GM12875 (cell line): Measurements from ENCODE around the gene HAND2.

Experiments used
- H3K4me3 ChIP-seq: one replicate; pipeline ENCODE4 v1.5.1; 2011; ENCODE audit warnings: low read depth, low read length, control low read depth
- TF ChIP-seq, protein P1 (sequence below): IDR thresholded peaks from 2 replicates; pipeline ENCODE4 v1.5.1; 2011; ENCODE audit warnings: low read depth, mild to moderate bottlenecking, control low read depth, inconsistent platforms, low read length, moderate library complexity, borderline replicate concordance; ENCODE audit not compliant: insufficient read depth

HAND2 gene

DNA sequence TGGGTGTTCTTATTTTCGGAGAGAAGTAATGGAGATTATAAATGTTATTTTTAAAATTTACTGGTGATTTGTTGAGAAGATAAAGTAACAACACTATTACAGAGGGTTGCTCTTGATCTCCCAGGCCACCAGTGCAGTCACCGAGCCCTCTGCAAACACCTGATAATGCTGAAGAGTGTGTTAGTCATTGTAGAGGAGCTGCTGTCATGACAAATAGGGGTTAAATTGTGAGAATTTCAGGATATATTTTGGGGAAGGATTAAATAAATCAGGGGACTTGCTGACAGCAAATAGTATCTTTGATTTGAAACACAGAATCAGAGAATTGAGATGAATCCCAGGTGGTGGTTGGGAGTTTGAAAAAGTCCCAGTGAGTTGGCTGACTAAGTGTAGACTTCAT, 16.7 kb upstream of the HAND2 start:
- H3K4me3 ChIP-seq, result no peak overlapping the region
- TF ChIP-seq, protein P1, sequence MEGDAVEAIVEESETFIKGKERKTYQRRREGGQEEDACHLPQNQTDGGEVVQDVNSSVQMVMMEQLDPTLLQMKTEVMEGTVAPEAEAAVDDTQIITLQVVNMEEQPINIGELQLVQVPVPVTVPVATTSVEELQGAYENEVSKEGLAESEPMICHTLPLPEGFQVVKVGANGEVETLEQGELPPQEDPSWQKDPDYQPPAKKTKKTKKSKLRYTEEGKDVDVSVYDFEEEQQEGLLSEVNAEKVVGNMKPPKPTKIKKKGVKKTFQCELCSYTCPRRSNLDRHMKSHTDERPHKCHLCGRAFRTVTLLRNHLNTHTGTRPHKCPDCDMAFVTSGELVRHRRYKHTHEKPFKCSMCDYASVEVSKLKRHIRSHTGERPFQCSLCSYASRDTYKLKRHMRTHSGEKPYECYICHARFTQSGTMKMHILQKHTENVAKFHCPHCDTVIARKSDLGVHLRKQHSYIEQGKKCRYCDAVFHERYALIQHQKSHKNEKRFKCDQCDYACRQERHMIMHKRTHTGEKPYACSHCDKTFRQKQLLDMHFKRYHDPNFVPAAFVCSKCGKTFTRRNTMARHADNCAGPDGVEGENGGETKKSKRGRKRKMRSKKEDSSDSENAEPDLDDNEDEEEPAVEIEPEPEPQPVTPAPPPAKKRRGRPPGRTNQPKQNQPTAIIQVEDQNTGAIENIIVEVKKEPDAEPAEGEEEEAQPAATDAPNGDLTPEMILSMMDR, result no peak

DNA sequence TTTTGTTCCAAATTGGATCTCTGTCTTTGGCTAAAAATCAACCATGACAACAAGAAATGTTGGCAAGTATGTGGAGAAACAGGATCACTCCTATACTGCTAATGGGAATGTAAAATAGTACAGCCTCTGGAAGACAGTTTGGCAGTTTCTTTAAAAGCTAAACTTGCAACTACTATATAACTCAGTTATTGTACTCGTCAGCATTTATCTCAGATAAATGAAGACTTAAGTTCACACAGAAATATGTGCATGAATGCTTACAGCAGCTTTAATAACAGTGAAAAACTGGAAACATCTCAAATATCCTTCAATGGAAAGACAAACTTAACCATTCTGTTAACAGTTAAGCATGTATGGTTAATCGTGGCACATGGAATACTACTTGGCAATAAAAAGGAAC, 15.4 kb upstream of the HAND2 start:
- TF ChIP-seq, protein P1, result no peak
- H3K4me3 ChIP-seq, result no peak overlapping the region

DNA sequence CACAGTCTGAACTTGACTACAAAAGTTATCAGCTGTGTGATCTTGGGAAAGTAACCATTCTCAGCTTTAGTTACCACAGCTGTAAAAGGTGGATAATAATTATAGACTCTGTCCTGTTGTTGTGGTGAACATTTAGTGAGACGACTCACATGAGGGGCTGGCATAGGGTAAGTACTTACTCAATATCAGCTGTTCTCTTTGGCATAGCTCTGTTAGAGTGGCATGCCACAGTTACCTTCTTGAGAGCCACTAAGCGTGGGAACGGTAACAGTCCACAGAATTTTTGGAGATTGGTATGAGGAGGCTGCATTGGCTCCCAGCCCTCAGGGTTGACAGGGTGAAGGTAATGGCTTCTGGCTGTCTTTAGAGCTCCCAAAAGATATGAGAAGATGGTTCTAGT, 13.2 kb upstream of the HAND2 start:
- no peak overlapping the region for H3K4me3 ChIP-seq
- TF ChIP-seq, protein P1, result no peak

DNA sequence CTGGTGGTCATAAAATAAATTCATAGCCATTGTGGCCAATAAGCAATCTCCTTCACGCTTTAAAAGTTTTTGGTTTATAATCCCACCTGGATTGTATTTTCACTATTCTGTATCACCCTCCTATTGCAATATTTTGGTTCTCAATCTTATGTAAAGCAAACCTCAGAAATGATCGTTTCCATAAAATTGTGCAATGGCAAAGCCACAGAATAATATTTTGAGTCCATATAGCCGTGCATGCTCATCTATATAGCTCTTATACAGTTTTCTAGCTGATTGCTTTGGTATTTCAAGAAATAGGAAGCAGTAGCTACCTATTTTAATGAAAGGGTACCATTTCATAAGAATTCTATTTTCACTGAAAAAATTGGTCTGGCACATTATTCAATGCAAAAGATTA, 10.0 kb upstream of the HAND2 start:
- TF ChIP-seq, protein P1, result no peak
- H3K4me3 ChIP-seq, result no peak overlapping the region

DNA sequence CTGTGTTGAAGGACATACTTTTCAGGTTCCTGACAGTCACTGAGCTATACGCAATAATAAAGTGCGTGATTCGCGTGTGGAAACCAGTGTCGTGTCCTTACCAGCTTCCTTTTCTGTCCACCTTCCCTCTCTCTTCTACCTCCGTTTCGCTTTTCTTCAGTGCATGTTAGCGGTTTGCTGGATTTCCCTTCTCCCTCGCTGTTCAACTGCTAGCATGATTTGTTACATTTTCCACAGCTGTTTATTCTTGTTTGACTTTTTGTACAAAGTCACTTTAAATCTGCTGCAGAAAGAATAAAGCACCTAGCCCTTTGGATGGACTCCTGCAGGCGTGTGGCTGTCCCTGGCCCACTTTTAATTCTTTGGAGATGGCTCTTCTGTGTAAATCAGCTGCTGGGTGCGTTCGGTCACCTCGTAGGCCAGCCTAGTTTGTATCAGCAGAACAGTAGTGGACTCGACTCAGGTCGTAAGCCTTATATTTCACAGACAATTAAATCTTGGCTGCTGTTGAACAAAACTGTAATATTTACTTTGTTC, 8.9 kb upstream of the HAND2 start:
- no peak overlapping the region for H3K4me3 ChIP-seq
- TF ChIP-seq, protein P1, result no peak

DNA sequence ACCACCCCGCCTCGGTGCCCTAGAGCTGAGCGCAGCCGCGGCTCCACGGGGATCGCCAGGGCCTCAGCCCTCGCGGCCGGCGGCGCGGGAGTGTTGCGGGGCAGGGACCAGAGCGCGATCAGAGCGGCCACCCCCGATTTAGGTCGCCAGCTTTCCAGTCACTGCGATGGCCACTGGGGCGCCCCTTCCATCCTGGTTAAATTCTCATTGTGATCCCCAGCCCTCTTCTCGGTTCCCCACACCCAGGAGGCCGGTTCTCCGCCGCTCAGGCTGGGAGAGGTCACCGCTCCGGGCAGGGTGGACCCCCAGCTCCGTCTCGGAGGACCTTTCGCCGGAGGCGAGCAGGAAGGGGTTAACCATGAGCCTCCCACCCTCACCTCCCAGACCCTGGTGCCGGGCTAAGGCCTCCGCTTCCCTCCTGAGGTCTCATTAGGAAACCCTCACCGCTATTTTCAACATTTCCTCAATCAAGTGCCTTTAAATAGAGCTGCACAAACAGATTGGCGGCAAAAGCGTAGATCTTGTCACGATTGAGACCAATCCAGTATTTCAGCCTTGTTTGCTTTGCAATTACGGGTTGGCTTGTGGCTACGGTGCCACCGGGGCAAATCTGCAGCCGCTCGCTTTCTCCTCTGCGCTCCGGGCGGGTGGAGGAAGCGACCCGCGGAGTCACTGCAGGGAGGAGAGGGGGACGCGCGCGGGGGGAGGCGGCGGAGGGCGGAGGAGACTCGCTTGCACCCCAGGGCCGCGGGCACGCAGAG, 8.3 kb upstream of the HAND2 start:
- TF ChIP-seq, protein P1, result no peak
- no peak overlapping the region for H3K4me3 ChIP-seq

DNA sequence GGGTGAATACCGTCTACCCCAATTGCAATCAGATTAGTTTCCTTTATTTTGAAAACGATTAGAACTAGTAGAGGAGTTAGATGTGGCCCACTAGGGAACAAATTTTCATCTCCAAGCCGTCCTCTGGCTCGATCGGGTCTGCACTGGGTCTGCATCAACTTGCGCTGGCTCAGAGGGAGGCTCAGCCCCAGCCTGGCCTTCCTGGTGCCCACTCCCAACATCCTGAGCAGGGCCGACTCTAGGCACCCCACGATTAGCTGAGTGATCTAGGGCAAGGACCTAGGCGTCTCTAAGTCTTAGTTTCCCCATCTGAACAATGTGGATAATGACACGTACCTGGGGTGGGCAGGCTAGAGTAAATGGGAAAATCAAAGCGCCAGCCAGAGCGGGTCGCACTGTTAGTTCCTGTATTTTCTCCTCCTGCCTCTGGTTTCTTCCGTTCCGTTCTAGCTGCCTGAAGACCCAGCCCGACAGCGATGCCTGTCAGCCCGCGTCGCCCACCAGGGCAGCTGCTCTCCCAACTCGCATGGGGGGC, 7.7 kb upstream of the HAND2 start:
- TF ChIP-seq, protein P1, result no peak
- H3K4me3 ChIP-seq, result no peak overlapping the region
